GM13976 (cell line): ENCODE data around the gene CFAP69.

Source experiments
- DNase-seq: peaks from one replicate; pipeline ENCODE4 v3.0.0; 2012; ENCODE audit warnings: low spot score
- CTCF ChIP-seq: IDR thresholded peaks from 2 replicates; pipeline ENCODE4 v1.5.1; 2012; ENCODE audit warnings: borderline replicate concordance, mild to moderate bottlenecking; ENCODE audit not compliant: insufficient read depth; ENCODE audit errors: extremely low read depth, missing control alignments, control extremely low read depth
- in situ Hi-C: fragments of 300-500 bp; cut with MboI; formaldehyde crosslinking; loops from one replicate; pipeline ENCODE4 v1.12.0; 2022; ENCODE audit warnings: low sequenced_read_pairs, mixed read lengths, inconsistent platforms; ENCODE audit not compliant: unreplicated experiment

CFAP69 gene

GRCh38 chr7:90239050-90239449, 5.9 kb upstream of the CFAP69 start:
- DNase-seq, result no peak
- TF ChIP-seq CTCF, result no peak
- in situ Hi-C loops, result no loop called here

GRCh38 chr7:90239625-90240228, 5.2 kb upstream of the CFAP69 start:
- TF ChIP-seq CTCF, result no peak
- in situ Hi-C loops, result loop anchor here (10.0 kb wide), 1 partner anchor 75 kb away; no protein-coding TSS in a partner anchor

GRCh38 chr7:90242369-90243168, 2.4 kb upstream of the CFAP69 start:
- peak; percentile 66 for DNase-seq
- in situ Hi-C loops, result loop anchor here (10.0 kb wide), 1 partner anchor 78 kb away; no protein-coding TSS in a partner anchor
- no peak for TF ChIP-seq CTCF

More at GRCh38 chr7:90239625-90240228, 5.2 kb upstream of the CFAP69 start:
- DNase-seq, result no peak

- in situ Hi-C loops, result loop anchor here (10.0 kb wide), 1 partner anchor 79 kb away; no protein-coding TSS in a partner anchor
- no peak for TF ChIP-seq CTCF
- DNase-seq, result no peak
Measured at GRCh38 chr7:90243556-90243955, 1.4 kb upstream of the CFAP69 start.

GRCh38 chr7:90244565-90244908, 437 bp upstream of the CFAP69 start:
- in situ Hi-C loops, result loop anchor here (10.0 kb wide), 1 partner anchor 80 kb away; no protein-coding TSS in a partner anchor

GRCh38 chr7:90246171-90246570, 1.2 kb downstream of the CFAP69 start:
- TF ChIP-seq CTCF, result no peak
- in situ Hi-C loops, result loop anchor here (10.0 kb wide), 1 partner anchor 81 kb away; no protein-coding TSS in a partner anchor
- DNase-seq, result no peak

More at GRCh38 chr7:90244565-90244908, 437 bp upstream of the CFAP69 start:
- TF ChIP-seq CTCF, result no peak
- no peak for DNase-seq
